Measurements from ENCODE around the gene NHLRC4. TPM values are rescaled to one million over a fixed set of nuclear protein-coding genes. Genes with fewer than 3 reads are reported as not detected.
A peak's percentile ranks its signal among the peaks of the same experiment; 100 is the strongest.

The NHLRC4 gene
- total RNA-seq, 1 donor from 2014 or later, result 0.41 TPM

- DNase-seq, result no peak
Observed at GRCh38 chr16:553601-554296, 13.1 kb upstream of the NHLRC4 start.

GRCh38 chr16:554297-554621 is 12.5 kb upstream of the NHLRC4 start:
- no peak for DNase-seq

GRCh38 chr16:554640-555365 is 12.0 kb upstream of the NHLRC4 start:
- no peak for DNase-seq

- peak; percentile 57 for DNase-seq
Observed at GRCh38 chr16:555528-556473, 11.0 kb upstream of the NHLRC4 start.

- DNase-seq, result no peak
Observed at GRCh38 chr16:556474-557173, 10.2 kb upstream of the NHLRC4 start.

GRCh38 chr16:557463-558297 is 9.1 kb upstream of the NHLRC4 start:
- no peak for DNase-seq

- no peak for DNase-seq
Observed at GRCh38 chr16:558298-559020, 8.3 kb upstream of the NHLRC4 start.

- DNase-seq, result no peak
Observed at GRCh38 chr16:559021-559380, 7.8 kb upstream of the NHLRC4 start.

GRCh38 chr16:559411-560203 is 7.2 kb upstream of the NHLRC4 start:
- no peak for DNase-seq

GRCh38 chr16:560204-560700 is 6.6 kb upstream of the NHLRC4 start, which contains the start of gene PRR35:
Gene PRR35, plus strand, starts transcription at chr16:560394. Its CDS starts 2,901 bp downstream, at chr16:563295.
- DNase-seq, result no peak

- no peak for DNase-seq
Observed at GRCh38 chr16:560701-561412, 5.9 kb upstream of the NHLRC4 start.

GRCh38 chr16:561413-561794 is 5.4 kb upstream of the NHLRC4 start:
- DNase-seq, result no peak

- no peak for DNase-seq
Observed at GRCh38 chr16:561957-562938, 4.6 kb upstream of the NHLRC4 start.

- no peak for DNase-seq
Observed at GRCh38 chr16:563072-563644, 3.6 kb upstream of the NHLRC4 start.

- DNase-seq, result no peak
Observed at GRCh38 chr16:564690-565418, 2.0 kb upstream of the NHLRC4 start.
